MCF 10A (cell line): Measurements from ENCODE around the gene PITX1. TPM values are rescaled to one million over a fixed set of nuclear protein-coding genes. Genes with fewer than 3 reads are reported as not detected.

ENCODE experiments used
- BruUV-seq: library from RNA; stranded (reverse); fragments of 400-500 nt; replicated peaks from 2 replicates; lab custom pipeline; 2021; lab: Mats Ljungman, UMichigan
- CTCF ChIA-PET: fragments of 300-600 bp; sonication (Branson Sonifier 250); formaldehyde crosslinking; extraction: SDS; loops from one replicate; lab custom pipeline; 2021; ENCODE audit warnings: antibody characterized with exemption, inconsistent platforms; lab: Yijun Ruan, JAX
- POLR2A ChIA-PET: fragments of 300-600, 350-650 bp; sonication (Branson Sonifier 250); formaldehyde crosslinking; extraction: SDS; loops from one replicate; lab custom pipeline; 2020; ENCODE audit warnings: antibody characterized with exemption, inconsistent platforms; lab: Yijun Ruan, JAX
- DNase-seq: peaks from one replicate; pipeline ENCODE4 v3.0.0-alpha.2; 2018; ENCODE audit not compliant: unreplicated experiment
- H3K27ac Mint-ChIP-seq: one replicate; pipeline ENCODE4 v1.8.0; 2022; ENCODE audit warnings: mild to moderate bottlenecking, low read depth, mixed read lengths; ENCODE audit not compliant: unreplicated experiment
- H3K27me3 Mint-ChIP-seq: one replicate; pipeline ENCODE4 v1.8.0; 2022; ENCODE audit warnings: mixed read lengths; ENCODE audit not compliant: insufficient read depth, unreplicated experiment
- H3K36me3 Mint-ChIP-seq: one replicate; pipeline ENCODE4 v1.8.0; 2022; ENCODE audit warnings: mild to moderate bottlenecking, moderate library complexity, mixed read lengths; ENCODE audit not compliant: insufficient read depth, unreplicated experiment
- H3K4me1 Mint-ChIP-seq: one replicate; pipeline ENCODE4 v1.8.0; 2022; ENCODE audit warnings: mixed read lengths; ENCODE audit not compliant: insufficient read depth, unreplicated experiment
- H3K4me3 Mint-ChIP-seq: one replicate; pipeline ENCODE4 v1.8.0; 2022; ENCODE audit warnings: mild to moderate bottlenecking, moderate library complexity, mixed read lengths; ENCODE audit not compliant: unreplicated experiment
- H3K9me3 Mint-ChIP-seq: one replicate; pipeline ENCODE4 v1.8.0; 2022; ENCODE audit warnings: mixed read lengths; ENCODE audit not compliant: unreplicated experiment
- intact Hi-C: fragments of 100-400 bp; cut with micrococcal nuclease; formaldehyde crosslinking; loops from 2 replicates; pipeline ENCODE4 v1.14.1; 2022
- total RNA-seq: library from RNA; stranded (reverse); gene quantifications from 2 replicates; pipeline ENCODE4 v1.2.3, GENCODE V29; 2022
- TF ChIP-seq, protein P1 (sequence below): fragments of 200-600 bp; IDR thresholded peaks from one replicate; pipeline ENCODE4 v1.8.0; 2022; ENCODE audit warnings: antibody characterized with exemption, mild to moderate bottlenecking; ENCODE audit not compliant: unreplicated experiment

The PITX1 gene
- total RNA-seq, 1 experiment from 2014 or later, result 42.9 TPM

DNA sequence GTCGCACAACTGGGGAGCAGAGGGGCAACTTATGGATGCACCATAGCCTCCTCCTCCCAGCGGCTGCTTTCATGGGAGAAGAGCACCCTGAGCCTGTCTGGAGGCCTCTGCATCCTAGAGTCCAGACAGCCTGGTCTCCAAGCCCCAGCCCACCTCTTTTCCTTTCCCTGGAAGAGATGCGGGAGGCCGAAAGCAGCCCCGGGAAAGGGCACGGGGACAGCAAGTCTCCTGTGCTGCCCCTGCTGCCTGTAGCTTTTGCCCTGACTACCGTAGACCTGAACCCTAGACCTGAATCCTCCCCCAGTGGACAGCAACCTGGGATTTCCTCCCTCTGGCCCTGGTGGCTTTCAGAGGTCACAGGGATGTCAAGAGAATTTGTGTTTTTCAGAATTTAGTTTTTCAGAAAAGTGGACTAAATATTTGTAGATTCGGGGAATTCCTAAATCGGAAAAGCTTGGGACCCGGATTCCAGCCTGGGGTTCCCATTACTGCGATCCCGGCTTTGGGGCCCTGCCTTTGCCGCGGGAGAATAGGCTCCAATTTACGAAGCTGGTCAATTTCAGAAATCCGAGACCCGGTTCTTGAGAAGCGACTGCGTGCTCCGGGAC is 4.3 kb upstream of the PITX1 start:
- H3K9me3 Mint-ChIP-seq, result no peaks in the 10 kb centered on the region
- no peak overlapping the region for H3K4me3 Mint-ChIP-seq
- H3K36me3 Mint-ChIP-seq, result no peaks in the 10 kb centered on the region
- ChIA-PET POLR2A (no interaction called here), CTCF (interaction anchor here (0.5 to 2.1 kb wide), 2 partner anchors 21 to 153 kb away, joined by 5 to 7 read pairs; no protein-coding TSS in a partner anchor)
- BruUV-seq, result no TSS peak
- no peak for DNase-seq
- H3K27ac Mint-ChIP-seq, result no peak overlapping the region
- TF ChIP-seq, protein P1, sequence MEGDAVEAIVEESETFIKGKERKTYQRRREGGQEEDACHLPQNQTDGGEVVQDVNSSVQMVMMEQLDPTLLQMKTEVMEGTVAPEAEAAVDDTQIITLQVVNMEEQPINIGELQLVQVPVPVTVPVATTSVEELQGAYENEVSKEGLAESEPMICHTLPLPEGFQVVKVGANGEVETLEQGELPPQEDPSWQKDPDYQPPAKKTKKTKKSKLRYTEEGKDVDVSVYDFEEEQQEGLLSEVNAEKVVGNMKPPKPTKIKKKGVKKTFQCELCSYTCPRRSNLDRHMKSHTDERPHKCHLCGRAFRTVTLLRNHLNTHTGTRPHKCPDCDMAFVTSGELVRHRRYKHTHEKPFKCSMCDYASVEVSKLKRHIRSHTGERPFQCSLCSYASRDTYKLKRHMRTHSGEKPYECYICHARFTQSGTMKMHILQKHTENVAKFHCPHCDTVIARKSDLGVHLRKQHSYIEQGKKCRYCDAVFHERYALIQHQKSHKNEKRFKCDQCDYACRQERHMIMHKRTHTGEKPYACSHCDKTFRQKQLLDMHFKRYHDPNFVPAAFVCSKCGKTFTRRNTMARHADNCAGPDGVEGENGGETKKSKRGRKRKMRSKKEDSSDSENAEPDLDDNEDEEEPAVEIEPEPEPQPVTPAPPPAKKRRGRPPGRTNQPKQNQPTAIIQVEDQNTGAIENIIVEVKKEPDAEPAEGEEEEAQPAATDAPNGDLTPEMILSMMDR, result no peak
- H3K4me1 Mint-ChIP-seq, result peaks cover 8% of the 10 kb centered on the region
- no peaks in the 10 kb centered on the region for H3K27me3 Mint-ChIP-seq
- intact Hi-C loops, result no loop called here

DNA sequence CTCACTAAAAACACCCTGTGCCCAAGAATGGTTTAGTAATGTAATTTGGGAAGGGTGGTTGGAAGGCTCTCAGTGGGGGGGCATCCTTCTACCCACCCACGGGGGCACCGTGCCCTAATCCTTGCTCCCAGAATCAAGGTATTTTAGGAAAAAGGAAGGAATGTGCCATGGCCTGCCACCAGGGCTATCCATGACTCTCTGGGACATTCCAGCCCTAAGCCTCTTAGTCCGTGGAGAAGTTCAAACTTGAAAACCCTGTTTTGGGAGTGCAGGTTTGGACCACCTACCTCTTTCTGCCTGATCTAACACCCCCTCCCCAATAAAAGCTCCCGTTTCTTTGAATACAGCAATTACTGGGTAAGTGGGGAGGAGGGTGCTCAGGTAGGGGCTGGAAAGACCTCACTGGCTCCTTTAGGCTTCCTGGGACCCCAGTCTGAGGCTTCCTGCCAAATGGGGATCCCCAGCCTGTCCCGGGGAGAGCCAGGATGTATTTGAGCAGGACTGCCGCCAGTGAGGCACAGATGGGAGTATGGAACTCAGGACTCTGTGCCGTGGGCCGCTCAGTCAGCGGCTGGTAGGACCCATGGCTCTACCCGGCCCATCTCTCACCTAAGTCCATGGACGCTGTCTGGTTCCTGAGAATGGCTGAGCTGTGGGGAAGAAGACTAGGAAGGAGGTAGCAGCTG is 3.6 kb upstream of the PITX1 start:
- H3K36me3 Mint-ChIP-seq, result no peaks in the 10 kb centered on the region
- no TSS peak for BruUV-seq
- TF ChIP-seq, protein P1, result no peak
- H3K27ac Mint-ChIP-seq, result no peak overlapping the region
- no peak for DNase-seq
- H3K27me3 Mint-ChIP-seq, result no peaks in the 10 kb centered on the region
- H3K9me3 Mint-ChIP-seq, result no peaks in the 10 kb centered on the region
- no peak overlapping the region for H3K4me3 Mint-ChIP-seq
- intact Hi-C loops, result no loop called here
- CTCF ChIA-PET, result interaction anchor here (0.5 to 2.1 kb wide), 3 partner anchors 22 to 244 kb away, joined by 3 to 7 read pairs (median 5); no protein-coding TSS in a partner anchor
- POLR2A ChIA-PET, result interaction anchor here (1.1 kb wide), 1 partner anchor 100 kb away, joined by 3 read pairs; no protein-coding TSS in a partner anchor
- H3K4me1 Mint-ChIP-seq, result peaks cover 8% of the 10 kb centered on the region

DNA sequence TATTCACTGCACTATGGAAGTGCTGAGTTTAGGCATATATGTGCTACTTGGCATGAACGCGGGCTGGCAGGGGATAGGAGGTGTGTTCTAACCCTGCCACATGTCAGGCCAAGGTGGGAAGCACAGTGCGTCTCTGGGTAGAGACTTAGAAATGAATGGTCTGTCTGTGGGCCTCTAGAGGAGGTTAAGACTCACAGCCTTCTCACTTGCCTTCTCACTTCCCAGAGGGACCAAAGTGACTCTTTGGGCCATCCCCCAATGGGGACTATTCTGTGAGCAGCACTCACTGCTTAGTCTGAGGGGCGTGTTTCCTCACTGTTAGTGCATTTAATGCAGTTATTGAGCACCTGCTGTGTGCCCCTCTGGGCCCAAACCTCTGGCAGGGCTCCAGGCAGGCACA is 2.4 kb upstream of the PITX1 start:
- Mint-ChIP-seq H3K4me3 (no peak overlapping the region), H3K36me3 (no peaks in the 10 kb centered on the region), H3K9me3 (no peaks in the 10 kb centered on the region), H3K27ac (no peak overlapping the region), H3K27me3 (no peaks in the 10 kb centered on the region), H3K4me1 (peaks cover 14% of the 10 kb centered on the region)
- no peak for DNase-seq
- TF ChIP-seq, protein P1, result no peak
- intact Hi-C loops, result no loop called here
- ChIA-PET POLR2A (interaction anchor here (1.1 kb wide), 1 partner anchor 102 kb away, joined by 3 read pairs; no protein-coding TSS in a partner anchor), CTCF (no interaction called here)
- no TSS peak for BruUV-seq

DNA sequence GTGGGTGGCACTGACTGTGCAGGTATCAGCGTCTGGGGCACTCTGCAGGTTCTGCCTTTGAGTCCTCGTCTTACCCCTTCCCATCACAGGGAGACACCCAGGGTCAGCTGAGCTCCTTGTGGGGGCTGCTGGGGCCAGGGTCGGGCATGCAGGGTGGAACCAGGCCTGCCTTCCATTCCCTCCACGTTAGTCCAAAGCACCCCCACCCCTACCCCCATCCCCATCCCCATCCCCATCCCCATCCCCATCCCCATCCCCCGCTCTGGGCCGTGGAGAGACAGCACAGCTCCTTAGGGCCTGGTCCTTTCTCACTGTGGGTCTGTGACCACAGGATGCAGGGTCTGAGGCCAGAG is 1.6 kb upstream of the PITX1 start:
- TF ChIP-seq, protein P1, result no peak
- BruUV-seq, result no TSS peak
- H3K36me3 Mint-ChIP-seq, result no peaks in the 10 kb centered on the region
- no peak overlapping the region for H3K27ac Mint-ChIP-seq
- H3K27me3 Mint-ChIP-seq, result no peaks in the 10 kb centered on the region
- intact Hi-C loops, result no loop called here
- POLR2A ChIA-PET, result interaction anchor here (3.9 kb wide), 1 partner anchor 12 kb away, joined by 40 read pairs; no protein-coding TSS in a partner anchor
- no peak for DNase-seq
- H3K9me3 Mint-ChIP-seq, result no peaks in the 10 kb centered on the region
- no peak overlapping the region for H3K4me3 Mint-ChIP-seq
- H3K4me1 Mint-ChIP-seq, result peaks cover 14% of the 10 kb centered on the region
- CTCF ChIA-PET, result interaction anchor here (0.6 to 1.1 kb wide), 4 partner anchors 109 to 1699 kb away, joined by 3 read pairs; no protein-coding TSS in a partner anchor
